Globus pallidus (tissue), 1 donor: ENCODE data around the gene STRIP1.
"Not testable (repeated sequence)": the region's sequence is repeated elsewhere in the genome, so short reads cannot be mapped to it uniquely, and the experiment has no call there.

ENCODE experiments used
- DNase-seq: peaks from one replicate; pipeline ENCODE4 v3.0.0-alpha.2; 2015; ENCODE audit warnings: low spot score

Gene STRIP1

GRCh38 chr1:110068646-110069403 is 34.4 kb downstream of the STRIP1 start:
- DNase-seq: no peak

GRCh38 chr1:110069404-110070281 is 35.2 kb downstream of the STRIP1 start:
- DNase-seq: no peak

GRCh38 chr1:110070282-110070669 is 35.9 kb downstream of the STRIP1 start:
- no peak for DNase-seq

DNA sequence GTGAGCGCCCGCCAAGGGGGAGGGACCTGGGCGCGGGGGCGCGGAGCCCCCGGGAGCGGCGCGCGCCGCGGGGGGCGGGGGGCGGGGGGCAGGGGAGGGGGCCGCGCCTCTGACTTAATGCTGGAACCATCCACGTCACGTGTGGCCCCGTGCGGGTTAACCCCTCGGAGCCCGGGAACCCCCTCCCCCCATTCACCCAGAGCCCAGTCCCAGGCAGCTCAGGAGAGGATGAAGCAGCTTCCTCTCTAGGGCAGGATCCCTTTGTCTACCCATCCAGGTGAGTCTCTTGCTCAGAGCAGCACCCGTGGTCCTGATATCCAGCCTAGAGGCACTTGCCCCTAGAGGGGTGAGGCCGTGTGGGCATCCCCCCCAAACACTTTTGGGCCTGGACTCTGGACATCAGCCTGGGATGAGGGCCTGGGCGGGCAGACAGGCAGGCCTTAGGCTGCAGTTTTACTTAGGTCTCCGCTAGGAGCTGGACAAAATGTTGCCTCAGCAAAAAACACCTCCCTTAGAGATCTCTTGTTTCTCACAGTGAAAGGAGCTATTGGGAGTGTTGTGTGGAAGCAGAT is 36.3 kb downstream of the STRIP1 start, which contains the start of gene ALX3:
Gene ALX3, minus strand, starts transcription at position 2 of the 572 bp plus-strand sequence. CDS start 60 bp downstream, outside the sequence.
- no peak for DNase-seq

DNA sequence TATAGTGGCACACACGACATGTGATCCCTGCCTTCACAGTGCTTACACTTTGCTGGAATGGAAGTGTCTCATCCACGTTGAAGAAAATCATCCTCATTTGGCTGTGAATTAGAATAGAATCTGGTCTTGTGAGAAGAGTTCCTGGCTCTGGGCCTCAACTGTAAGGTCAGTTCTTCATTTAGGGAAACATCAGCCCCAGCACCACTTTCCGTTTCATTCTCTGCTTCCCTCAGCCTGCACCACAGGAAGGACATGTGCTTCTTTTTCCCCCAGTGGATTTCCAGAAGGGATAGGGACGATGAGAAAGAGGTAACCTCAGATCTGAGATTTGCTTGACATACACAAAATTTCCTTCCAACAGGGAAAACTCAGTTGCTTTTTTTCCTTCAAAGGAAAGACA is 39.7 kb downstream of the STRIP1 start:
- DNase-seq: no peak

DNA sequence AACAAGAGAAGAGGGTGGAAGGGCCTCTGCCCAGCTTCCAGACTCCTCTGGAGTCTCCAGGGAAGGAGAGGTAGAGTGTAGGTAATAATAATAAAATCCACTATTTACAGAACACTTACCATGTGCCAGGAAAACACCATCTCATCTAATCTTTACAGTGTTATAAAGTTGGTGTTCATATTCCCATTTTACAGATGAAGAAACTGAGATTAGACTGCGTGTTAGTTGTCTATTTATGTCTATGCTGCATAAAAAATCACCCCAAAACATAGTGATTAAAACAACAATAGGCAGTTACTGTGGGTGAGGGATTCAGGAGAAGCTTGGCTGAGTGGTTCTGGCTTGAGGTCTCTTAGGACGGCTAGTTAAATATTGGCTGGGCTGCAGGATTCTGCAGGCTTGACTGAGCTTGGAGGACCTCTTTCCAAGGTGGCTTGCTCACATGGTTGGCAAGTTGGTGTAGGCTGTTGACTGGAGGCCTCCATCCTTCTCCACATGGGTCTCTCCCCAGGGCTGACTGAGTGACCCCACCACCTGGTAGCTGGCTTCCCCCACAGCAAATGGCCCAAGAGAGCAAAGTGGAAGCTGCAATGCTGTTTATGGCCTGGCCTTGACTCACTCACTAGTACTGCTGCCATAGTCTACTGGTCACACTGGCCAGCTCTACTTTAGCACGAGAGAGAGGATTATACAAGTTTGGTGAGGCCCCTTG is 42.5 kb downstream of the STRIP1 start:
- no peak for DNase-seq

DNA sequence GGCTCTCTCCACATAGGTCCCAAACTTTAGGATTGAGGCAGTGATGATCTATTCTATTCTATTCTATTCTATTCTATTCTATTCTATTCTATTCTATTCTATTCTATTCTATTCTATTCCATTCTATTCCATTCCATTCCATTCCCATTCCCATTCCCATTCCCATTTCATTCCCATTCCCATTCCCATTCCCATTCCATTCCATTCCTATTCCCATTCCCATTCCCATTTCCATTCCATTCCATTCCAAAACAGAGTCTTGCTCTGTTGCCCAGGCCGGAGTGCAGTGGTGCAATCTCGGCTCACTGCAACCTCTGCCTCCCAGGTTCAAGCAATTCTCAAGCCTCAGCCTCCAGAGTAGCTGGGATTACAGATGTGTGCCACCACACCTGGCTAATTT is 45.6 kb downstream of the STRIP1 start:
- DNase-seq: not testable (repeated sequence)

DNA sequence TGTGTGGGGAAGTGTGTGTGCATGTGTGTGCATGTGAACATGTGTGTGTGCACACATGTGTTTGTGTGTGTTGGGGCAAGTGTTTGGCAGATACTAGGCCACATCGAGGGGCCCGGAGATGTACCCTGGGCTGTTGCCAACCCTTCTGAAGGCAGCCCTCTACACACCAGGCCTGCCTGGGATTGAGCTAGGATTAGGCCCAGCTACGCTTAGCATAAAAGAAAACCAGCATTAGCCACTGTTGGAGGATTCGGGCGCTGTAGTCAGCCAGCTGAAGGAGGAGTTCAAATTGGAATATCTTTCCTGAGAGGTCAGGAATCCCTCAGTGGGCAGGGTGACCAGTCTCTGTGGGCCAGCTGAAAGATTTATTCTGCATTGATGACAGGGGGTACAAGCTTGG is 46.6 kb downstream of the STRIP1 start:
- DNase-seq: no peak

GRCh38 chr1:110082477-110082876 is 48.1 kb downstream of the STRIP1 start:
- no peak for DNase-seq

GRCh38 chr1:110083061-110083865 is 48.8 kb downstream of the STRIP1 start:
- no peak for DNase-seq

DNA sequence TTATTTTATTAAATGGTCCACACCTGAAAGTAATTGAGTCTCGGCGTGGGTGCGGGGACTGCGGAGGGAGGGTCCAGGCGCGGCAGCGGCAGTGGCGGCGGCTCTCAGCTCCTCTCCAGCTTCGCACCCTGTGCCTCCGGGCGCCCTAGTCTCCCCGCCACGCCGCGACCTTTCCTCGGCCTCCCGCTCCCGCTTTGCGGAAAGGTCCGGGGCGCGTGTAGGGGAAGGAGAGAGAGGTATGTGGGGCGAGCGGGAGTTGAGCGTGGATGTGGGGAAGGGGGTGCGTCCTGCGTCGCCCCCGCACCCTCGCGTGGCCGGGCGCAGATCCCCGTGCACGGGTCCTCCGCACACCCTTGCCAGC is 49.4 kb downstream of the STRIP1 start:
- DNase-seq: no peak

DNA sequence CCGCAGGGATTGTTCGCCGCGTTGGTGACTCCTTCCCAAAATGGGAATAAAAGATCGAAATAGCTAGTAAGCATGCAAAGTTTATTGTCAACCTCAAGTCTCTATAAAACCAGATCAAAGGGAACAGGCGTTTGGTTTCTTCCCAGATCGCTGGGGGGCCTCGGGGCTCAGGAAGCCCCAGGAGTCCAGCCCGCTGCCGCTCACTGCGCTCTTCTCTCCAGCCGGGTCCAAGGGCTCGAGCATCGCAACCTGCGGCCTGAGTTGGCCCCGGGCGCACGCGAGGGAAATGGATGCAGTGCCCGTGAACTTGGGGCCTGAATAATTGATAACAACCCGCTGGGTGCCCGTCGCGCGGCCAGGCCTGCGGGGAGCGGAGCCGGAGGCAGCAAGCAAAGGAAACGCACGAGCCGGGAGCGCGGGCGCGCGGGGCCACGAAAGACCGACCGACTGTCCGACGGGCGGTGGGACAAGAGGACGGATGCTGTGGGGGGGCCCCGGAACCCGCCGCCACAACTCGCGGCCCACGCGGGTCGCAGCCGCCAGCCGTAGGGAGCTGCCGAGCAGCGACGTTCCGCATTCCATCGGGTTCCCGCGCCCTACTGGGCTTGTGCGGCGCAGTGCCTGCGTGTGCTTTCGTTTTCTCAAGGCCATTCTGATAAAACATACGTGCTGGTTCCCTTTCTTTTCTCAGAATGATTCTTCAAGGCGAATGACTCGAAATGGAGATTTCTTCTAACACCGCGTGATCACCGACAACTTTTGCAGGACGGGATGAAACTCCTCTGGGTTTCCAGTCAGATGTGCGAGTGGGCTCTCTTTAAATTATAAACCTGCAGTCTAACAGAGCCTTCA is 50.0 kb downstream of the STRIP1 start:
- DNase-seq: peak; percentile 16

DNA sequence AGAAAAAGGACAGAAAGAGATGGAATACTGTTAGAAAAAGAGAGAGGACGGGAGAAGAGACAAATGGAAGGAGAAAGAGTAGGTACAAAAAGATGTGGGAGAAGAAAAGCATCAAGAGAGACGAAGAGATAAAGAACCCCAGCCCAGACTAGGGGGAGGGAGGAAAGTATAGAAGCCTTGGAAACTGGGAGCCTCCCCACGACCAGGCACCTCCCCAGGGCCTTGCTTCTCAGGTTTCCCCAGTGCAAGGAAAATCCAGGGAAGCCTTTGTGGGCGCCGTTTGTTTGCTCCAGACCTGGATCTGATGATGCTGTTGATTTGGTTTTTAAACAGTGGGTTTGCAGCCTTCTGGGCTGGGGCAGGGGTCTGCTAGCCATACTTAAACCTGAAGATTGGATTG is 51.2 kb downstream of the STRIP1 start:
- no peak for DNase-seq

GRCh38 chr1:110086961-110087360 is 52.5 kb downstream of the STRIP1 start:
- no peak for DNase-seq

DNA sequence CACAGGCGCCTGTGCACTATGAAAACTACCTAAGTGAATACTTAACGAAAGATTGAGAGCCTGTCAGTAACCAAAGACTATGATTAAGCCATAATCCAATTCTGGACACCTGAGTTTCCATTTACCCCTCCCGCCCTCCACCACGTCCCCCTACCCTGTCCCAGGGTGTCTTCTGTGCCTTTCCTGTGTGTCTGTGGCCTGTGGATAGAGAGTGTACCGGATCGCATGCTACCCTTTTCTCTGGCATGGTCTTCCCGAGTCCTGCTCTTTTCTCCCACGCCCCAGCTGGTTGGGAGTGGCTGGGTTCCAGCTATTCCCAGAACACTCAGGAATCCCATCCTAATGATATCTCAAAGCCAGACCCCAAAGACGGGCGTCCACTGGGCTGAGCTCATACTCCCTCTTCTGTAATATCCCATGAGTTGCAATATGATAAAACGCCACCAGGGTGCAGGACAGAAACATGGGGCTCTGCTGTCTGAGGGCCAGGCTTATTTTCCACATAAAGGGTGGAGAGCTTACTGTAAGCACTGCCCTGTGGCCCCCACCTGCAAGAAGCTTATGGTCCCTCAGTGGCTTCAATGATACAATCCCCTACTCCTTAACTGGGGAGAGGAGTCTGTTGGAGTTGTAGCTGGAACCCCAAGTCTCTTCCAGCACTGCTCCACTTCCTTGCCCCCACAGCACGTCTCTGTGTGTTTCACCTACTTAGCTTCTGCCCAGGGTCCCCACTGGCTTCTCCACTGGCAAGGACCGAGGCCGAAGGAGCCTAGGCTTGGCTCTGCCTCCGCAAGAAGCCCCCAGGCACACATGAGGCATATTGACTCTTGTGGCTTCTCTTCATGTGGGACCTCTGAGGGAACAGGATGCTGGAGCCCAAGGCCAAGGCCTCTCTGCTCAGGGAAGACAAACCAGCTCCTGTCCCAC is 53.7 kb downstream of the STRIP1 start:
- DNase-seq: peak; percentile 31

GRCh38 chr1:110088739-110089316 is 54.4 kb downstream of the STRIP1 start:
- no peak for DNase-seq

DNA sequence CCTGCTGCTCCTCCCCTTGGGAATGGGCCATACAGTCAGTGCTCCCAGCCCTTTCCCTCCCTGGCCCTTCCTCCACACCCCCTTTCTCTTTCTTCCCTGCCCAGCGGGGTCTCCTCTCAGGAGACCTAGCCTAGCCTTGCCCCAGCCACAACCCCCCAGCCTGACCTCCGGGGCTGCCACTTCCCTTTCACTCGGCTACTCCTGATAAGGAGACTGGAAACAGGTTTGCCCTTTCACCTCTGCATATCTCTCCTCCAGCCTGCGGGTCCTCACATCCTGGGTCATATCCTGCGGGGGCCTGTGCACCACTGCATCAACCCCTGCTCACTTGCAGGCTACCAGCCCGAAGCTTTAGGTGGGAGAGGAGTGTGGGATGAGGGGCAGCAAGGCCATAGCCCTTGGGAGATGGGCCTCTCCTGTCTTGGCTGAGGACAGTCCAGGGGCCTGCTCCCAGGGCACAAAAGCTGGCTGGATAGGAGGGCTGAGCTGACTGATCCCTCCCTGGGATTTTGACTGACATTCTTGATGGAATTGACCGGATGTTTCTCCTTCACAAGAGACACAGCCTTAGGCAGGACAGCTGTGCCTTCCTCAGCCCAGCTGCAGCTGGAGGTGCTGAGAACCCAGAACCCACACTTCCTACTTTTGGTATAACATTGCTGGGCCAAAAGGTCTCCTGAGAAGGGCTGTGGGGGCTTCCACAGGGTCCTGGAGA is 55.3 kb downstream of the STRIP1 start:
- DNase-seq: no peak

DNA sequence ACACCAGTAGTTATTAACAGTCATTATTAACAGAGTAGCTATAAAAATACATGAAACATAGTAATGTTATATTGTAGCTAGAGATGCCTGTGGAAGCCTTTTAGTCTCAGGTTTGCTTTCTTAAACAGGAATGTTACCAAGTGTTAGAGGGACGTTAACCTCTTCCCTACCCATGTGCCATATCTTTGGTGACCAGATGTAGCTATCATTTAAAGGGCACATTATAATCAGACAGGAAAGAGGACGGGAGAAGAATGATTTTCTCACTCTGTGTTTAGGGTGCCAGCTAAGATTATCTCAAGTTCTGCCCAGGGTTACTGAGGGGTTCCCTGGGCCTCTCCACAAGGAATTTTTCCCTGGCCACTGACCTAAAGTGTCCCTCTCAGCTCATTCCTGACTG is 57.0 kb downstream of the STRIP1 start:
- no peak for DNase-seq
